Mesenchymal stem cell (in vitro differentiated cells and primary cell): ENCODE measurements around the gene NAA16.

Experiments used
- DNase-seq: peaks from one replicate; pipeline ENCODE4 v3.0.0-alpha.2; 2013
- H2AFZ ChIP-seq: one replicate; pipeline ENCODE4 v1.6.1; 2013; ENCODE audit warnings: low read depth, mild to moderate bottlenecking, control low read depth, inconsistent platforms, low read length, moderate library complexity
- H2AK5ac ChIP-seq: 2 replicates; pipeline ENCODE4 v1.6.1; 2013; ENCODE audit warnings: low read length, moderate library complexity, mild to moderate bottlenecking, inconsistent platforms; ENCODE audit not compliant: severe bottlenecking
- H2BK120ac ChIP-seq: one replicate; pipeline ENCODE4 v1.6.1; 2013; ENCODE audit warnings: low read depth, mild to moderate bottlenecking, inconsistent platforms, low read length, moderate library complexity
- H2BK12ac ChIP-seq, 2 experiments: one replicate each; pipeline ENCODE4 v1.6.1; 2013; ENCODE audit warnings: inconsistent platforms in 2 of 2, low read length in 2 of 2, mild to moderate bottlenecking in 2 of 2, moderate library complexity in 2 of 2, control low read depth in 1 of 2
- H2BK15ac ChIP-seq: one replicate; pipeline ENCODE4 v1.6.1; 2013; ENCODE audit warnings: mild to moderate bottlenecking, low read depth, inconsistent platforms; ENCODE audit not compliant: poor library complexity, severe bottlenecking
- H2BK5ac ChIP-seq: 2 replicates; pipeline ENCODE4 v1.6.1; 2013; ENCODE audit warnings: low read depth, mild to moderate bottlenecking, low read length, control low read depth, inconsistent platforms; ENCODE audit not compliant: poor library complexity, severe bottlenecking
- H3K14ac ChIP-seq, 2 experiments: one replicate each; pipeline ENCODE4 v1.6.1; 2013; ENCODE audit warnings: inconsistent platforms in 2 of 2, low read length in 2 of 2, control low read depth in 1 of 2, mild to moderate bottlenecking in 1 of 2, moderate library complexity in 1 of 2
- H3K18ac ChIP-seq, 2 experiments: one replicate each; pipeline ENCODE4 v1.6.1; 2013; ENCODE audit warnings: inconsistent platforms in 2 of 2, low read length in 2 of 2, control low read depth in 1 of 2, low read depth in 1 of 2, mild to moderate bottlenecking in 1 of 2
- H3K23ac ChIP-seq, 2 experiments: one replicate each; pipeline ENCODE4 v1.6.1; 2013; ENCODE audit warnings: inconsistent platforms in 2 of 2, low read length in 2 of 2, mild to moderate bottlenecking in 2 of 2, moderate library complexity in 2 of 2, control low read depth in 1 of 2
- H3K27ac ChIP-seq: 2 replicates; pipeline ENCODE4 v1.5.1; 2013; ENCODE audit warnings: mild to moderate bottlenecking, moderate library complexity, low read length, control low read depth, inconsistent platforms; ENCODE audit not compliant: poor library complexity, severe bottlenecking
- H3K27me3 ChIP-seq, 2 experiments: 2 replicates each; pipeline versions ENCODE4 v1.6.1 to v1.7.0; 2013; ENCODE audit warnings: low read length in 2 of 2, mild to moderate bottlenecking in 2 of 2, moderate library complexity in 2 of 2, control low read depth in 1 of 2, inconsistent platforms in 1 of 2; ENCODE audit not compliant: control insufficient read depth in 1 of 2, insufficient read depth in 1 of 2
- H3K36me3 ChIP-seq, 2 experiments: 2 replicates each; pipeline versions ENCODE4 v1.6.1 to v1.7.0; 2013; ENCODE audit warnings: low read length in 2 of 2, control low read depth in 1 of 2, inconsistent platforms in 1 of 2, low read depth in 1 of 2, mild to moderate bottlenecking in 1 of 2; ENCODE audit not compliant: insufficient read depth in 2 of 2, control insufficient read depth in 1 of 2
- H3K4ac ChIP-seq, 2 experiments: one replicate each; pipeline ENCODE4 v1.6.1; 2013; ENCODE audit warnings: inconsistent platforms in 2 of 2, low read length in 2 of 2, mild to moderate bottlenecking in 2 of 2, moderate library complexity in 2 of 2, control low read depth in 1 of 2, low read depth in 1 of 2
- H3K4me1 ChIP-seq: 2 replicates; pipeline ENCODE4 v1.6.1; 2013; ENCODE audit warnings: low read depth, low read length, control low read depth; ENCODE audit not compliant: control insufficient read depth, insufficient read depth
- H3K4me2 ChIP-seq: 2 replicates; pipeline ENCODE4 v1.6.1; 2013; ENCODE audit warnings: low read length, mild to moderate bottlenecking, inconsistent platforms; ENCODE audit not compliant: poor library complexity, severe bottlenecking
- H3K4me3 ChIP-seq, 2 experiments: 2 replicates each; pipeline versions ENCODE4 v1.5.1 to v1.7.0; 2013; ENCODE audit warnings: low read length in 2 of 2, mild to moderate bottlenecking in 2 of 2, control low read depth in 1 of 2, low read depth in 1 of 2; ENCODE audit not compliant: insufficient read depth in 1 of 2
- H3K79me1 ChIP-seq: replicated peaks from 2 replicates; pipeline ENCODE4 v1.6.1; 2013; ENCODE audit warnings: mild to moderate bottlenecking, control low read depth, low read length, inconsistent platforms; ENCODE audit not compliant: poor library complexity, severe bottlenecking
- H3K9ac ChIP-seq: 2 replicates; pipeline ENCODE4 v1.7.0; 2013; ENCODE audit warnings: mild to moderate bottlenecking, low read length, moderate library complexity
- H3K9me3 ChIP-seq: 2 replicates; pipeline ENCODE4 v1.7.0; 2013; ENCODE audit warnings: mild to moderate bottlenecking, low read length; ENCODE audit not compliant: control insufficient read depth
- H4K8ac ChIP-seq: one replicate; pipeline ENCODE4 v1.6.1; 2013; ENCODE audit warnings: inconsistent platforms, mild to moderate bottlenecking, low read length, moderate library complexity
- H4K91ac ChIP-seq: one replicate; pipeline ENCODE4 v1.6.1; 2013; ENCODE audit warnings: mild to moderate bottlenecking, low read length, inconsistent platforms
- WGBS: methylation state at CpG from one replicate; pipeline ENCODE4 v1.1.7; 2013; ENCODE audit warnings: mixed read lengths; 5-methylcytosine and 5-hydroxymethylcytosine counted together

Gene NAA16

GRCh38 chr13:41365631-41366030, 54.6 kb downstream of the NAA16 start:
- H3K4me1 ChIP-seq, result no peaks in the 10 kb centered on the region
- no peaks in the 10 kb centered on the region for H3K27me3 ChIP-seq
- H2BK12ac ChIP-seq, result no peak overlapping the region
- DNase-seq, result peak; percentile 70
- H4K91ac ChIP-seq, result no peak overlapping the region
- H3K23ac ChIP-seq, result no peak overlapping the region
- H3K4ac ChIP-seq, result no peak overlapping the region
- no peak overlapping the region for H2BK5ac ChIP-seq
- peaks cover 8 to 92% of the 10 kb centered on the region in 2 experiments for H3K36me3 ChIP-seq
- H3K9me3 ChIP-seq, result peaks cover 13% of the 10 kb centered on the region
- H2AFZ ChIP-seq, result no peak overlapping the region
- H3K79me1 ChIP-seq, result peaks cover 4% of the 10 kb centered on the region
- H3K9ac ChIP-seq, result no peak overlapping the region
- no peak overlapping the region for H3K4me2 ChIP-seq
- H2BK15ac ChIP-seq, result no peak overlapping the region
- H3K27ac ChIP-seq, result no peak overlapping the region
- H3K18ac ChIP-seq, result no peak overlapping the region
- H4K8ac ChIP-seq, result no peak overlapping the region
- no peak overlapping the region for H3K14ac ChIP-seq
- no peak overlapping the region for H3K4me3 ChIP-seq
- no peak overlapping the region for H2AK5ac ChIP-seq
- WGBS, result 57% methylated on average over 1 of the region's 2 CpGs
- no peak overlapping the region for H2BK120ac ChIP-seq

GRCh38 chr13:41370736-41371135, 59.7 kb downstream of the NAA16 start:
- no peak overlapping the region for H3K4ac ChIP-seq
- H3K9me3 ChIP-seq, result peaks cover 13% of the 10 kb centered on the region
- no peak overlapping the region for H3K23ac ChIP-seq
- no peak overlapping the region for H2BK120ac ChIP-seq
- H3K14ac ChIP-seq, result no peak overlapping the region
- no peak overlapping the region for H2BK12ac ChIP-seq
- no peak overlapping the region for H4K8ac ChIP-seq
- H2AFZ ChIP-seq, result no peak overlapping the region
- no peak overlapping the region for H3K9ac ChIP-seq
- H3K4me3 ChIP-seq, result no peak overlapping the region
- no peak overlapping the region for H3K4me2 ChIP-seq
- DNase-seq, result no peak
- H3K18ac ChIP-seq, result no peak overlapping the region
- H3K27me3 ChIP-seq, result no peaks in the 10 kb centered on the region
- no peak overlapping the region for H4K91ac ChIP-seq
- no peak overlapping the region for H2BK5ac ChIP-seq
- H3K79me1 ChIP-seq, result peaks cover 5% of the 10 kb centered on the region
- no peaks in the 10 kb centered on the region for H3K4me1 ChIP-seq
- peaks cover 4 to 79% of the 10 kb centered on the region in 2 experiments for H3K36me3 ChIP-seq
- H2BK15ac ChIP-seq, result no peak overlapping the region
- H3K27ac ChIP-seq, result no peak overlapping the region
- no peak overlapping the region for H2AK5ac ChIP-seq
- 71% methylated on average over 2 of the region's 2 CpGs for WGBS

GRCh38 chr13:41377446-41377845, 66.4 kb downstream of the NAA16 start:
- Histone ChIP-seq H3K23ac (no peak overlapping the region), H4K91ac (no peak overlapping the region), H3K27ac (no peak overlapping the region), H3K4me1 (no peaks in the 10 kb centered on the region), H3K4ac (no peak overlapping the region), H2BK120ac (no peak overlapping the region), H3K4me3 (no peak overlapping the region), H3K79me1 (no peaks in the 10 kb centered on the region), H3K27me3 (no peaks in the 10 kb centered on the region), H3K36me3 (peaks cover 4 to 43% of the 10 kb centered on the region in 2 experiments), H2BK12ac (no peak overlapping the region), H2BK5ac (no peak overlapping the region), H3K4me2 (no peak overlapping the region), H2BK15ac (no peak overlapping the region), H3K14ac (no peak overlapping the region), H2AK5ac (no peak overlapping the region), H2AFZ (no peak overlapping the region), H3K9me3 (no peaks in the 10 kb centered on the region), H3K9ac (no peak overlapping the region), H4K8ac (no peak overlapping the region), H3K18ac (no peak overlapping the region)
- DNase-seq, result no peak
- WGBS, result 98% methylated on average over 5 of the region's 5 CpGs

- 91% methylated on average over 4 of the region's 4 CpGs for WGBS
- H3K14ac ChIP-seq, result no peak overlapping the region
- no peak overlapping the region for H2BK5ac ChIP-seq
- H3K4me3 ChIP-seq, result no peak overlapping the region
- no peak overlapping the region for H3K4ac ChIP-seq
- no peak overlapping the region for H4K91ac ChIP-seq
- H3K9me3 ChIP-seq, result no peaks in the 10 kb centered on the region
- no peak for DNase-seq
- H3K9ac ChIP-seq, result no peak overlapping the region
- peaks cover 0 to 3% of the 10 kb centered on the region in 2 experiments for H3K36me3 ChIP-seq
- H3K79me1 ChIP-seq, result no peaks in the 10 kb centered on the region
- no peak overlapping the region for H2AK5ac ChIP-seq
- H3K4me2 ChIP-seq, result no peak overlapping the region
- no peak overlapping the region for H2BK12ac ChIP-seq
- no peak overlapping the region for H3K27ac ChIP-seq
- H2BK120ac ChIP-seq, result no peak overlapping the region
- no peak overlapping the region for H2AFZ ChIP-seq
- no peak overlapping the region for H3K23ac ChIP-seq
- no peaks in the 10 kb centered on the region for H3K27me3 ChIP-seq
- H3K4me1 ChIP-seq, result no peaks in the 10 kb centered on the region
- no peak overlapping the region for H3K18ac ChIP-seq
- H2BK15ac ChIP-seq, result no peak overlapping the region
- H4K8ac ChIP-seq, result no peak overlapping the region
Measured at GRCh38 chr13:41382431-41382830, 71.4 kb downstream of the NAA16 start.
